Measurements from ENCODE around the gene MSI2.

MSI2 gene

DNA sequence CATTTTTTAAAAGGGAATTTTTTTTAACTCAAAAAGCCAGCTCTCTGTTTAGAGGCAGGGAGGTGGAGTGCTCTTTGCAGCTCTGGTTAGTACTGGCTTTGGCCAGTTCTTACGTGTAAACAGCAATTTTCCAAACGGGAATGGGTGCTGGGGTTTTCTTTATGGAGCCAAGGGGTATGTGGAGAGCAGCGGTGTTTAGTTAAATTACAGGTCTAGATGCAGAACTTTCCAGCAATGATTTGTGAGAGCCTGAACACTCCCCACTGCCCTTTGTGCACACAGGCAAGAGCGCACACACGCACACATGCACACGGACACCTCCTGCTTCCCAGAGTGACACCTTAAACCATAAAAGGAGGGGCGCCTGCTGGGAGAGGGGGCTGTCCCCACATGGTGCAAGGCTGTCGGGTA is 140.2 kb downstream of the MSI2 start:
- no peak for DNase-seq (ENCODE audit: low read depth)

- DNase-seq (ENCODE audit: low read depth) = no peak
These were observed 141.1 kb downstream of the MSI2 start for GRCh38 chr17:57397402-57397801.

DNA sequence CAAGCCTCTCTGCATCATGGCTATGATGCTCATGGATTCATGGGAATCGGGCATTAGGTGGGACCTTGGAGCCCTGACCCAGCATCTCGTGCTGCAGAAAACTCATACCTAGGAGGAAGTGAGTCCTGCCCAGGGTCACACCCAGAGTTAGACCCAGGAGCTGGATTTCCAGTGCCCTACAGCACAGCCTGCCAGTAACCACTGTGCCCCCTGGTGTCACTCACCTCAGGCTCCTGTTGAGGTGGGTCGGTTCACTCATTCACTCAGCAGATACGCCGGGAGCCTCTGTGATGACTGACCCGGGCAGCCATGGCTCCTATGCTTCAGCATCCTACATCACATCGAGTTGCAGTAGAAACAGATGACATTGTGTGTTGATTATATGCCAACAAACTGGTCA is 143.4 kb downstream of the MSI2 start:
- DNase-seq (ENCODE audit: low read depth) = no peak

DNA sequence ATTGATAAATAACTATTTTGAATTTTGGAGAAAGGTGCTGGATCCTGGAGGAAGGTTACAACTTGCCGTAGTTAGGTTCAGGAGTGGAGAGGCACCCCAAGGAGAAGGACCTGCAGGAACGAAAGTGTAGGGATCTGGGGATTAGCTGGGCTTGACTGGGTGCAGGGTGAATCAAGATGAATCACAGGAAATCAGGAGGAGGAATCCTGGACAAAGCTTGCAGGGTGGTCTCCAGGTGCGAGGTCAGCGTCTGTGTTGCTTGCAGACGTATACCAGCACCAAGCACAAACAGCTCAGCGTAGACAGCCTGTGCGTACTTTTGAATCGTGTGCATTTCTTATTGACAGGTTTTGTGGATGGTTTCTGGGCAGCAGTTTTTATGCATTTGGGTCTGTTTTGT is 144.3 kb downstream of the MSI2 start:
- DNase-seq (ENCODE audit: low read depth) = no peak

GRCh38 chr17:57401556-57402488 is 145.5 kb downstream of the MSI2 start:
- DNase-seq (ENCODE audit: low read depth) = no peak

DNA sequence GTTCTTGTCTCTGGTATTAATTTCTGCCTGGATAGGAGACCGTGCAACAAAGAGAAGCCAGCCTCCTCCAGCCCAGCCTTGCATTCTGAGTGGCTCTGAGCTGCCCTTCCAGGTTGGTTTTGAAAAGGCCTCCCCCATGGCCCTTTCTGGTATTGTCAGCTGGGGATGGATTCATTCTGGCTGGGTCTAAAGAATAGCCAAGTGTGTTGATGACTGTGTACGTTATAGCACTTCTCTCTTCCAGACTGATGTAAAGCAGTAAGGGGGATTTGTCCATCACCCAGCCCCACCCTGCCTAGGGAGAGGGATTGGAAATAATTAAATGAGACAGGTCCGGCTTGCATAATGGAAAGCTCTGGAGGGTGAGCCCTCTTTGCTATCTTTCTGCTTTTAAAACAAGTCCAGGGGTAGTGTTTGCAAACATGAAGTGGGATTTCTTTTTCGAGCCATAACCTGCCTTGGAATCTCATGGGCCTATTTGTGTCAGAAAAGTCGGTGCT is 146.4 kb downstream of the MSI2 start:
- DNase-seq (ENCODE audit: low read depth) = no peak

GRCh38 chr17:57403236-57403635 is 146.9 kb downstream of the MSI2 start:
- DNase-seq (ENCODE audit: low read depth) = no peak

- DNase-seq (ENCODE audit: low read depth) = no peak
These were observed 147.8 kb downstream of the MSI2 start for GRCh38 chr17:57404073-57404472.

- DNase-seq (ENCODE audit: low read depth) = no peak
These were observed 148.6 kb downstream of the MSI2 start for GRCh38 chr17:57404795-57405490.

GRCh38 chr17:57405491-57406072 is 149.3 kb downstream of the MSI2 start:
- DNase-seq (ENCODE audit: low read depth) = no peak

DNA sequence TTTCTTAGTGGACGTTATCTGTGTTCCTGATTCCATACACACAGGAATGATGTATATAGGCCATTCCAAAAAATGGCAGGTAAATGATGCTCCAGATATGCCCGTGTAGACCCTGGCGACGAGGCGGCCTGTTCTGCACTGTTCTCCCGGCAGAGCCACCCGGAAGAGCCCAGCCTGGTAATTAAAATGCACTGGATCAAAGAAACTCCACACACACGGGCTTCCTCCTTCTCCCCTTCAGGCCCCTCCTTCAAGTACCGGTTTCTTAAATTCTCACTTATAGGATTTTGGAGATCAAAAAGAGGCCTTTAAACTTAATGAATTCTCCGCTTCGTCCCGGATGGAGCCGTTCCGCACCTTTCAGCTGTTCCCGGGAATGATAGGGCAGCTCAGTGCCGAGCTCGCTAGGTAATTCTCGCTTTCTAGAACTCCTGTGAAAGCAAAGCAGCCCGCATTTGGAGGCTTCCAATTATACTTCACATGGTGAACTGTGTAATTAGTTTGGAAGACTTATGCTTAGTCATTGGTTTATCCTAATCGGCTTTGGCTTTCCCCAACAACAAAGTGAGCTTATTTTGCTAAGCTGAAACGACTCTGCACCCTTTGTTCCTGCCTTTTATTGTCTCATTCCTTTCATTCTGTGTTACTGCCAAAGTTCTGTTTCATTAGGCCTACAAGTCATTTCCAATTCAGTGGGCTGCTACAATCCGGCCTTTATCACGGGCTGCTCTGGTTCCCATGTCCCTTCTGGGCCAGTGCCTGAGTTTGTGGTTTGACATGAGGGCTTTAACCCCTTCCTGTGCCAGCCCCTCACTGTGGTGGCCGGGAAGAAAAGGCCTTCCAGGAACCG is 150.0 kb downstream of the MSI2 start:
- no peak for DNase-seq (ENCODE audit: low read depth)

DNA sequence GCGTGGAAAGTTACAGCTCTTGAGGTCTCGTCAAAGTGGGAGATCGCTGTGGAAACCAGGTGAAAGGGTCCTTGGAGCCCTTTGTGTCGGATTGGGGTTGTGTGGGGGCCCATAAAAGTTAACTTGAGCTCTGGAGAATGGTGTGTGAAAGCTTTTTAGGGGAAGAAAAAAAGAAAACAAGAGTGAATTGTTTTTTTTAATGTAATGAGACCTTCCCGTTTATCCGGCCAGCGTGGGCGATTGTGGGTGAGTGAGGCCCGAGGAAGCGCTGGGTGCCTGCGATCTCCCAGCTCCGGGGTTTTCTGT is 150.6 kb downstream of the MSI2 start:
- DNase-seq (ENCODE audit: low read depth) = no peak

- DNase-seq (ENCODE audit: low read depth) = no peak
These were observed 151.2 kb downstream of the MSI2 start for GRCh38 chr17:57407287-57408070.

DNA sequence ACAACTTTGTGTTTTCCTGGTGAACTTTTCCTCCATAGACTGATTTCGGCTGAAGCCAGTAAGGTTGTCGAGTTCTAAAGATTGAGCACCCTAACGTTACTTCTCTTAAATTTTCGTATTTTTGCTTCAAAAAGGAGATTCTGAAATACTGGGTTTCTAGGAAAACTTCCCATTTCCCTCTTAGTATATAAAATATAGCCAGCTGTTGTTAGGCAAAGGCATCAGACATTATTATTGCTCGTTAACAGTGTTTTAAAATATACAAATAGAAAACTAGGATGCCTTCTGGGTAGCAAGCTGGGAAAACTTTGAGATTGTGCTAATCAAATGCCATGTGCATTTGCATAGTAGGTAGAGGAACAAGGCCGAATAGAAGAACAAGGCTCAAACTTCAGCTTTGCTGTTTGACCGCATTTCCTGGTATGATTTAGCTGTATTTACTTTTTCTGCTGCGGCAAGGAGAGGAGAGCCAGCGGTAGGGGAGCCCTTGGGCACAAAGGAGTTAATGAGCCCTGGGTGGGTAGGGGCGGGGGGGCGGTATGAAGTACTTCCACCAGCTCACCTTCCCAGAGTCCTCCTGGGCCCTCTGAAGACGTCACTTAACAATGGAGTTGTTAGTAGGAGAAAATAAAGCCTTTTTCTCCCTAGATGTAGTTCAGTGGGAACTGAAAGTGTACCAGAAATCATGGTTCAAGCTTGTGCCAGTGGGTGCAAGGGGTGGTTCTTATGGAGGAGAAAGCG is 151.9 kb downstream of the MSI2 start:
- DNase-seq (ENCODE audit: low read depth) = no peak

- DNase-seq (ENCODE audit: low read depth) = no peak
These were observed 153.8 kb downstream of the MSI2 start for GRCh38 chr17:57410169-57410568.

GRCh38 chr17:57412520-57413096 is 156.3 kb downstream of the MSI2 start:
- DNase-seq (ENCODE audit: low read depth) = no peak

- DNase-seq (ENCODE audit: low read depth) = no peak
These were observed 157.7 kb downstream of the MSI2 start for GRCh38 chr17:57413848-57414651.

DNA sequence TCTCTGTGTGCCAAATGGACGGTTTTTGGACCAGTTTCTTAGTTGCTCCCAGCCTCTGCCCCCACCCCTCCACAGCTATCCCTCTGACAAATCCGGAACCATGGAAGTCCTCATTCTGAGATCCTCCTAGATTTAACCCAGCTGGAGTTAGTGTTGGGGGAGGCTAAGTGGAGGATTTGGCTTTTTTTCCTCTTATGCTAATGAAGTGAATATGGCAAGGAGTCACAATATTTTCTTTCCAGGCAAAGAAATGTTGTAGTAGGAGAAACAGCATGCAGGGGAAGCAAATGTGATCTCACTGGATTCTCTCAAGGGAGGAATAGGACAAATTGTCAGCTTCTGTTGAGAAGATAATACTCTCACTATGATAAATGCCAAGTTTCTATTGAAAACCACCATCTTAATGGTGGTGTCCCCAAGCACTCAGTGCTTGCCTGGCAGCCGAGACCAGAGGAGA is 159.5 kb downstream of the MSI2 start:
- no peak for DNase-seq (ENCODE audit: low read depth)

DNA sequence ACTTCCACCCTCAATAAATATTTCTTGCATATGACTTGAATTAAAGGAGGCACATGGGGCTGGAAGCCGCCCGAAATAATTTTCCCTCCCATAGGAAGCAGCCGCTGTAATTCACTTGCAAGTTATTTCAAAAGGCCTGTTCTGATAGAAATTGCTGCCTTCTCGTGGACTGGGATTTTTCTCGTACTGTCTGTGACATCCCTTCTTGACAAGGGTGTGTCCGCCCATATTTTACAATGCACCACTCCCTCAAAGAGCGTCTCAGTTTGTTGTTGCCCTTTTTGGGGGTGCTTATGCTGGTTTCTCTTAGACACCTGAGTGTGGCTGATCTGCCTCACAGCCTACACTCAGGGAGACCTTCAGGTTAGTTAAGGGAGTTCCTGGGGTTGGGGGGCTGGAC is 160.0 kb downstream of the MSI2 start:
- DNase-seq (ENCODE audit: low read depth) = no peak

All from activated T-cell treated with anti-CD3 and anti-CD28 coated beads for 1 hour (primary cell).